ENCODE results near the gene RRH. TPM values are rescaled to one million over a fixed set of nuclear protein-coding genes. Genes with fewer than 3 reads are reported as not detected.

Gene RRH
- total and polyA plus RNA-seq, 2 donors (not counting 1 experiment from before 2014, with no cell fraction given): 0.28 to 0.64 TPM

DNA sequence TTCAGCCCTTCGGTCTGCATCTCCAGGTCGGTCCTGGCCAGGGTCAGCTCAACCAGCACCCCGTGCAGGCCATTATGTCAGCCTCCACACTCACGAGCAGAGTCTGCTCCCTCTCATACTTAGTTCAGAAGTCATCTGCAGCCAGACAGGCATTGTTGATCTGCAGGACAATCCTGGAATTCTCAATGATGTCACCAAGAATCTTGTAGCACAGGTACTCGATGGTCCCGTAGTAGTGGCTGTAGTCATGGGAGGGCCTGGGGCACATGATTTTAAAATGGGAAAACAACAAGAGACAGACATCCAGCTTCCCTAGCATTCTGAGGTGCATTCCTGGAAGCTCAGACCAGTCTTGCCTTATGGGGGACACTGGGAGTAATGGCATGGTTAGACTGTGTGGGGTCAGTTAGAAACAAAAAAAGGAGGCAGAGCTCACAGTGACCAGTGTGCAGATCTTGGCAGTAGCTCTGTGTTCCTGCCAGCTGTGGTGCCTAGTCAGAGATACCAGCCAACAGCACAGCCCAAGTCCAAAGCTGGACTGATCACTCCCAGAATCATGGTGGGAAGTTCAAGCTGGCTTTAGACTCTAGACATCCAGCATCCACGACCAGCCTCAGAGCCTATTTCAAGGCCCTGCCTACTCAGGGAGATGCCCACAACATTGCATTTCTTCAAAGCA, 52.0 kb downstream of the RRH start:
- Histone ChIP-seq H3K79me2 (ENCODE audit: control insufficient read depth, insufficient read depth, low read length) (no peaks in the 10 kb centered on the region), H3K4me2 (replicated peaks; ENCODE audit: low read depth, low read length, poor library complexity, severe bottlenecking) (no peak overlapping the region), H3K27me3 (replicated peaks in 1 of 4; ENCODE audit: control extremely low read depth in 1 of 4, control insufficient read depth in 3 of 4, insufficient read depth in 4 of 4, low read length in 3 of 4) (no peaks in the 10 kb centered on the region), H2AFZ (ENCODE audit: insufficient read depth, low read depth, low read length, poor library complexity, severe bottlenecking) (no peak overlapping the region), H3K9me3 (ENCODE audit: control extremely low read depth in 1 of 3, control insufficient read depth in 2 of 3, insufficient read depth in 1 of 3, low read length in 2 of 3) (peaks cover 0 to 3% (median 0%) of the 10 kb centered on the region in 3 donors), H3K36me3 (replicated peaks in 1 of 2; ENCODE audit: control extremely low read depth in 1 of 2, control insufficient read depth in 1 of 2, extremely low read depth in 1 of 2, insufficient read depth in 2 of 2, low read length in 1 of 2) (no peaks in the 10 kb centered on the region), H3K4me1 (ENCODE audit: control insufficient read depth in 2 of 2, insufficient read depth in 2 of 2, low read length in 2 of 2) (no peaks in the 10 kb centered on the region), H4K20me1 (ENCODE audit: control insufficient read depth, insufficient read depth, low read length, poor library complexity, severe bottlenecking) (no peaks in the 10 kb centered on the region), H3K9ac (ENCODE audit: low read length) (no peak overlapping the region), H3K4me3 (ENCODE audit: control extremely low read depth in 1 of 5, extremely low read depth in 1 of 5, insufficient read depth in 1 of 5, low read depth in 2 of 5, low read length in 4 of 5) (no peak overlapping the region), H3K27ac (ENCODE audit: low read length in 2 of 2) (no peak overlapping the region)
- Mint-ChIP-seq H3K4me3 (no peak overlapping the region), H3K27me3 (peaks cover 11% of the 10 kb centered on the region), H3K27ac (no peak overlapping the region), H3K4me1 (no peaks in the 10 kb centered on the region), H3K9me3 (ENCODE audit: insufficient read depth) (no peaks in the 10 kb centered on the region)
- CTCF ChIA-PET: no interaction called here
- TF ChIP-seq EZH2 (IDR thresholded peaks at IDR 0.05; ENCODE audit: borderline replicate concordance, insufficient read depth, low read depth, low read length, poor library complexity, severe bottlenecking): no peak
- TF ChIP-seq, protein P1, sequence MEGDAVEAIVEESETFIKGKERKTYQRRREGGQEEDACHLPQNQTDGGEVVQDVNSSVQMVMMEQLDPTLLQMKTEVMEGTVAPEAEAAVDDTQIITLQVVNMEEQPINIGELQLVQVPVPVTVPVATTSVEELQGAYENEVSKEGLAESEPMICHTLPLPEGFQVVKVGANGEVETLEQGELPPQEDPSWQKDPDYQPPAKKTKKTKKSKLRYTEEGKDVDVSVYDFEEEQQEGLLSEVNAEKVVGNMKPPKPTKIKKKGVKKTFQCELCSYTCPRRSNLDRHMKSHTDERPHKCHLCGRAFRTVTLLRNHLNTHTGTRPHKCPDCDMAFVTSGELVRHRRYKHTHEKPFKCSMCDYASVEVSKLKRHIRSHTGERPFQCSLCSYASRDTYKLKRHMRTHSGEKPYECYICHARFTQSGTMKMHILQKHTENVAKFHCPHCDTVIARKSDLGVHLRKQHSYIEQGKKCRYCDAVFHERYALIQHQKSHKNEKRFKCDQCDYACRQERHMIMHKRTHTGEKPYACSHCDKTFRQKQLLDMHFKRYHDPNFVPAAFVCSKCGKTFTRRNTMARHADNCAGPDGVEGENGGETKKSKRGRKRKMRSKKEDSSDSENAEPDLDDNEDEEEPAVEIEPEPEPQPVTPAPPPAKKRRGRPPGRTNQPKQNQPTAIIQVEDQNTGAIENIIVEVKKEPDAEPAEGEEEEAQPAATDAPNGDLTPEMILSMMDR (IDR thresholded peaks at IDR 0.05): no peak
- POLR2A ChIA-PET: no interaction called here
- ATAC-seq (ENCODE audit: low read depth): no peak
- intact Hi-C loops (cut with micrococcal nuclease): no loop called here
- no peak for DNase-seq
- 98% methylated on average over 7 of the region's 7 CpGs for WGBS (ENCODE audit: insufficient coverage)

DNA sequence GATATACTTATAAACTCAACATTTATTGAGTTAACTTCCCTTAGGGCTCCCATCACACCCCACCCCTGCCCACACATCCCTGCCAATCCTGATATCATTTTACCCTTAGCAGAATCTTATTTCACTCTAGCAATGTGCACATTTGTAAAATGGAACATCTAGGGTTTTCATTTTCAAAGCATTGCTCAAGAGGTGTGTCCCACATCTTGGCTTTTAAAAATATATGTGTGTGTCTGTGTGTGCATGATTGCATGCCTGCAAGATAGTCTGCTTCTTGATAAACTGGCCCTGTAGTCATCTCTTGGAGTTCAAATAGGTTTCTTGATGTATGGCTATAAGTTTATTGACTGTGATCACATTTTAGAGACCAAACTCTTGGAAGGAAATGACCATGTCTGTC, 58.5 kb downstream of the RRH start:
- peaks cover 2% of the 10 kb centered on the region for H3K27me3 Mint-ChIP-seq
- ATAC-seq (ENCODE audit: low read depth): no peak

More for the DNA sequence above, 58.5 kb downstream of the RRH start:
- Histone ChIP-seq H4K20me1 (ENCODE audit: control insufficient read depth, insufficient read depth, low read length, poor library complexity, severe bottlenecking) (no peaks in the 10 kb centered on the region), H3K27ac (ENCODE audit: low read length in 2 of 2) (no peak overlapping the region), H3K4me2 (replicated peaks; ENCODE audit: low read depth, low read length, poor library complexity, severe bottlenecking) (no peak overlapping the region), H3K79me2 (ENCODE audit: control insufficient read depth, insufficient read depth, low read length) (no peaks in the 10 kb centered on the region), H3K9ac (ENCODE audit: low read length) (no peak overlapping the region), H3K36me3 (replicated peaks in 1 of 2; ENCODE audit: control extremely low read depth in 1 of 2, control insufficient read depth in 1 of 2, extremely low read depth in 1 of 2, insufficient read depth in 2 of 2, low read length in 1 of 2) (no peaks in the 10 kb centered on the region), H3K9me3 (ENCODE audit: control extremely low read depth in 1 of 3, control insufficient read depth in 2 of 3, insufficient read depth in 1 of 3, low read length in 2 of 3) (no peaks in the 10 kb centered on the region), H2AFZ (ENCODE audit: insufficient read depth, low read depth, low read length, poor library complexity, severe bottlenecking) (no peak overlapping the region), H3K4me3 (ENCODE audit: control extremely low read depth in 1 of 5, extremely low read depth in 1 of 5, insufficient read depth in 1 of 5, low read depth in 2 of 5, low read length in 4 of 5) (no peak overlapping the region), H3K4me1 (ENCODE audit: control insufficient read depth in 2 of 2, insufficient read depth in 2 of 2, low read length in 2 of 2) (no peaks in the 10 kb centered on the region), H3K27me3 (replicated peaks in 1 of 4; ENCODE audit: control extremely low read depth in 1 of 4, control insufficient read depth in 3 of 4, insufficient read depth in 4 of 4, low read length in 3 of 4) (peaks cover 0 to 2% (median 0%) of the 10 kb centered on the region in 4 experiments)
- no peak for DNase-seq
- CTCF ChIA-PET: no interaction called here
- POLR2A ChIA-PET: no interaction called here
- TF ChIP-seq EZH2 (IDR thresholded peaks at IDR 0.05; ENCODE audit: borderline replicate concordance, insufficient read depth, low read depth, low read length, poor library complexity, severe bottlenecking): no peak
- TF ChIP-seq, protein P1 (IDR thresholded peaks at IDR 0.05): no peak
- no peaks in the 10 kb centered on the region for H3K9me3 Mint-ChIP-seq (ENCODE audit: insufficient read depth)
- no peak overlapping the region for H3K27ac Mint-ChIP-seq
- H3K4me1 Mint-ChIP-seq: no peaks in the 10 kb centered on the region
- intact Hi-C loops (cut with micrococcal nuclease): no loop called here
- no peak overlapping the region for H3K4me3 Mint-ChIP-seq
